ENCODE data around the gene ACOXL.

DNA sequence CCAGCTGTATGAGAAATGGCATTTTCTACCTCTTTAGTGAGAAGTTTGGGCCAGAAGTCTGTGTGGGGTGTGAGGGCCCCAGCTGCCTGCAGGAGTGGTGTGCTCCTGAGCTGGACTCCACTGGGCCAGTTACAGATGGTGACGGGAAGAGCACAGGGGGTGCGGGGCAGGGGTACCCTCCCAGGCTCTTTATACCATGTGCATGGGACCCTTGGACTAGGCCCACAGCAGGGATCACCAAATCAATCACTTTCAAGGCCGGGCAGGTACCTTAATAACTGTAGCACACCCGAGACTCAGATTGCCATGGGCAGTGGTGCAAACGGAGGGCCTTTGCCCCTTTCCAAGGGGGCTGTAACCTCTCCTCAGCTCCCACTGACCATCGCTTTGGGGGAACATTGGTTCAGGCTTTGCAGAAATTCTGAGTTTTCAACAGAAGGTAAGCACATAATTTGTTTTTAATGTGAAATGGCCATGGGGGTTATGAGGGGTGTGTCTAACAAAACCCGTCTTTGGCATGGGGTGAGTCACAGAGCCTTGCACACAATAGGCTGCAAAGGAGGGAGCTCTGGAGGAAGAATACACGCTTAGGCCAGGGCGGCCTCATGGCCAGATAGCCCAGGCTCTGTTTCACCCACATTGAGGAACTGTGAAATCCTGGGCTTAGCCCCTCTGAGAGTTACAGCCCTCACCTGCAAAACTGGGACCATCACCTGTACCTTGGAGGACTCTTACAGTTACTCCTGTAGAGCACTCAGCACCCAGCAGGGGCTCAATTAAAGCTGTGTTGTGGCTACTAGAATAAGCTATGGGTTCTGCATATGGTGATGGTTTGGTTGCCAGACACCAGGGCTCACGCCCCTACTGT is 247.3 kb downstream of the ACOXL start:
- TF ChIP-seq, protein P1, sequence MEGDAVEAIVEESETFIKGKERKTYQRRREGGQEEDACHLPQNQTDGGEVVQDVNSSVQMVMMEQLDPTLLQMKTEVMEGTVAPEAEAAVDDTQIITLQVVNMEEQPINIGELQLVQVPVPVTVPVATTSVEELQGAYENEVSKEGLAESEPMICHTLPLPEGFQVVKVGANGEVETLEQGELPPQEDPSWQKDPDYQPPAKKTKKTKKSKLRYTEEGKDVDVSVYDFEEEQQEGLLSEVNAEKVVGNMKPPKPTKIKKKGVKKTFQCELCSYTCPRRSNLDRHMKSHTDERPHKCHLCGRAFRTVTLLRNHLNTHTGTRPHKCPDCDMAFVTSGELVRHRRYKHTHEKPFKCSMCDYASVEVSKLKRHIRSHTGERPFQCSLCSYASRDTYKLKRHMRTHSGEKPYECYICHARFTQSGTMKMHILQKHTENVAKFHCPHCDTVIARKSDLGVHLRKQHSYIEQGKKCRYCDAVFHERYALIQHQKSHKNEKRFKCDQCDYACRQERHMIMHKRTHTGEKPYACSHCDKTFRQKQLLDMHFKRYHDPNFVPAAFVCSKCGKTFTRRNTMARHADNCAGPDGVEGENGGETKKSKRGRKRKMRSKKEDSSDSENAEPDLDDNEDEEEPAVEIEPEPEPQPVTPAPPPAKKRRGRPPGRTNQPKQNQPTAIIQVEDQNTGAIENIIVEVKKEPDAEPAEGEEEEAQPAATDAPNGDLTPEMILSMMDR (IDR thresholded peaks at IDR 0.05), result no peak
- no peak for TF ChIP-seq EP300 (IDR thresholded peaks at IDR 0.05; ENCODE audit: low read depth)

Measured in transverse colon (tissue), 3 donors.